Stimulated activated CD8-positive, alpha-beta memory T cell treated with anti-CD3 and anti-CD28 coated beads, Interleukin-4, amount 100 ng/mL, for 4 hours (primary cell): Measurements from ENCODE around the gene EGFL7.
"Not testable (repeated sequence)": the region's sequence is repeated elsewhere in the genome, so short reads cannot be mapped to it uniquely, and the experiment has no call there.

Experiments used
- DNase-seq, 2 donors: peaks; one replicate each; pipeline ENCODE4 v3.0.0-alpha.2; 2020; ENCODE audit warnings: low read depth in 2 of 2, low spot score in 1 of 2

Gene EGFL7

GRCh38 chr9:136624184-136624951 lies 38.3 kb upstream of the EGFL7 start:
- no peak for DNase-seq

GRCh38 chr9:136625101-136626065 lies 37.3 kb upstream of the EGFL7 start:
- DNase-seq: no peak

- DNase-seq: no peak
Measured at GRCh38 chr9:136626066-136626725, 36.5 kb upstream of the EGFL7 start.

GRCh38 chr9:136626740-136627642 lies 35.7 kb upstream of the EGFL7 start:
- no peak for DNase-seq

GRCh38 chr9:136627703-136628102 lies 35.0 kb upstream of the EGFL7 start:
- no peak for DNase-seq

GRCh38 chr9:136628268-136628667 lies 34.4 kb upstream of the EGFL7 start:
- DNase-seq: no peak

GRCh38 chr9:136629001-136629878 lies 33.5 kb upstream of the EGFL7 start:
- no peak for DNase-seq

GRCh38 chr9:136629879-136630661 lies 32.6 kb upstream of the EGFL7 start:
- DNase-seq: no peak

- DNase-seq: no peak
Measured at GRCh38 chr9:136630662-136630992, 32.1 kb upstream of the EGFL7 start.

- DNase-seq: peak; percentile 49 to 52
Measured at GRCh38 chr9:136631038-136632000, 31.4 kb upstream of the EGFL7 start.

- not testable (repeated sequence) for DNase-seq
Measured at GRCh38 chr9:136632072-136632471, 30.6 kb upstream of the EGFL7 start.

GRCh38 chr9:136632491-136633106 lies 30.1 kb upstream of the EGFL7 start:
- DNase-seq: not testable (repeated sequence)

- DNase-seq: no peak
Measured at GRCh38 chr9:136634904-136635303, 27.8 kb upstream of the EGFL7 start.

- DNase-seq: no peak
Measured at GRCh38 chr9:136640171-136641111, 22.3 kb upstream of the EGFL7 start.

- no peak for DNase-seq
Measured at GRCh38 chr9:136642439-136642921, 20.2 kb upstream of the EGFL7 start.
